H9 (cell line): ENCODE data around the gene AKAP12. TPM values are rescaled to one million over a fixed set of nuclear protein-coding genes. Genes with fewer than 3 reads are reported as not detected.

ENCODE experiments used
- DNase-seq: peaks from one replicate; pipeline ENCODE4 v3.0.0-alpha.2; 2017
- H2AFZ ChIP-seq: one replicate; pipeline ENCODE4 v1.6.1; 2013; ENCODE audit warnings: mild to moderate bottlenecking, low read length, control low read depth, moderate library complexity
- H2AK5ac ChIP-seq: 2 replicates; pipeline ENCODE4 v1.6.1; 2013; ENCODE audit warnings: low read length, control low read depth, mixed read lengths; ENCODE audit not compliant: insufficient read length
- H2BK120ac ChIP-seq: one replicate; pipeline ENCODE4 v1.6.1; 2013; ENCODE audit warnings: low read depth, mild to moderate bottlenecking, low read length, control low read depth, inconsistent platforms; ENCODE audit not compliant: poor library complexity, severe bottlenecking
- H2BK12ac ChIP-seq: 2 replicates; pipeline ENCODE4 v1.6.1; 2013; ENCODE audit warnings: low read length, control low read depth, mixed read lengths, low read depth; ENCODE audit not compliant: insufficient read length
- H2BK15ac ChIP-seq: 2 replicates; pipeline ENCODE4 v1.6.1; 2013; ENCODE audit warnings: low read depth, low read length, control low read depth
- H2BK20ac ChIP-seq: one replicate; pipeline ENCODE4 v1.6.1; 2013; ENCODE audit warnings: low read depth, mild to moderate bottlenecking, low read length, control low read depth, inconsistent platforms; ENCODE audit not compliant: poor library complexity, severe bottlenecking
- H2BK5ac ChIP-seq: 2 replicates; pipeline ENCODE4 v1.6.1; 2013; ENCODE audit warnings: low read length, control low read depth, mixed read lengths; ENCODE audit not compliant: insufficient read length
- H3K14ac ChIP-seq: 2 replicates; pipeline ENCODE4 v1.6.1; 2013; ENCODE audit warnings: low read length, control low read depth; ENCODE audit not compliant: insufficient read depth
- H3K18ac ChIP-seq: 2 replicates; pipeline ENCODE4 v1.6.1; 2013; ENCODE audit warnings: low read depth, mild to moderate bottlenecking, mixed read lengths, low read length, control low read depth; ENCODE audit not compliant: insufficient read length
- H3K23ac ChIP-seq: 2 replicates; pipeline ENCODE4 v1.6.1; 2013; ENCODE audit warnings: low read length, control low read depth, mixed read lengths, low read depth; ENCODE audit not compliant: insufficient read length
- H3K23me2 ChIP-seq: 2 replicates; pipeline ENCODE4 v1.6.1; 2013; ENCODE audit warnings: low read depth, mild to moderate bottlenecking, mixed read lengths, low read length, control low read depth; ENCODE audit not compliant: insufficient read length, poor library complexity, severe bottlenecking
- H3K27ac ChIP-seq: 2 replicates; pipeline ENCODE4 v1.5.1; 2013; ENCODE audit warnings: low read length, control low read depth, mixed read lengths, low read depth; ENCODE audit not compliant: insufficient read length
- H3K27me3 ChIP-seq: 2 replicates; pipeline ENCODE4 v1.6.1; 2013; ENCODE audit warnings: low read length, control low read depth, inconsistent platforms; ENCODE audit not compliant: insufficient read depth
- H3K4ac ChIP-seq: 2 replicates; pipeline ENCODE4 v1.6.1; 2013; ENCODE audit warnings: low read depth, mild to moderate bottlenecking, control low read depth, inconsistent platforms, low read length, moderate library complexity
- H3K4me1 ChIP-seq: 2 replicates; pipeline ENCODE4 v1.6.1; 2013; ENCODE audit warnings: low read length, control low read depth, inconsistent platforms; ENCODE audit not compliant: insufficient read depth
- H3K4me2 ChIP-seq: 2 replicates; pipeline ENCODE4 v1.6.1; 2013; ENCODE audit warnings: low read length, control low read depth, mixed read lengths; ENCODE audit not compliant: insufficient read length, insufficient read depth
- H3K56ac ChIP-seq: 2 replicates; pipeline ENCODE4 v1.6.1; 2013; ENCODE audit warnings: low read depth, mild to moderate bottlenecking, mixed read lengths, low read length, control low read depth; ENCODE audit not compliant: insufficient read length
- H3K79me1 ChIP-seq: 2 replicates; pipeline ENCODE4 v1.6.1; 2013; ENCODE audit warnings: low read depth, mild to moderate bottlenecking, moderate library complexity, low read length, control low read depth, inconsistent platforms; ENCODE audit not compliant: insufficient read depth, poor library complexity, severe bottlenecking
- H3K79me2 ChIP-seq: 2 replicates; pipeline ENCODE4 v1.6.1; 2013; ENCODE audit warnings: low read length, control low read depth, inconsistent platforms; ENCODE audit not compliant: insufficient read depth
- H3K9ac ChIP-seq: 2 replicates; pipeline ENCODE4 v1.6.1; 2013; ENCODE audit warnings: low read length, control low read depth, mixed read lengths; ENCODE audit not compliant: insufficient read length; ENCODE audit errors: extremely low read depth
- H3K9me3 ChIP-seq: one replicate; pipeline ENCODE4 v1.6.1; 2013; ENCODE audit warnings: low read depth, low read length, inconsistent platforms; ENCODE audit not compliant: control insufficient read depth
- H3T11ph ChIP-seq: one replicate; pipeline ENCODE4 v1.6.1; 2013; ENCODE audit warnings: mild to moderate bottlenecking, low read length, control low read depth, inconsistent platforms
- H4K20me1 ChIP-seq: one replicate; pipeline ENCODE4 v1.6.1; 2013; ENCODE audit not compliant: control insufficient read depth, insufficient read length, insufficient read depth
- H4K5ac ChIP-seq: 2 replicates; pipeline ENCODE4 v1.6.1; 2013; ENCODE audit warnings: low read depth, mild to moderate bottlenecking, mixed read lengths, low read length, control low read depth; ENCODE audit not compliant: insufficient read length
- H4K8ac ChIP-seq: replicated peaks from 2 replicates; pipeline ENCODE4 v1.6.1; 2013; ENCODE audit warnings: low read length, control low read depth, mixed read lengths, low read depth; ENCODE audit not compliant: insufficient read length
- H4K91ac ChIP-seq: 2 replicates; pipeline ENCODE4 v1.6.1; 2013; ENCODE audit warnings: low read depth, mild to moderate bottlenecking, moderate library complexity, mixed read lengths, low read length, control low read depth; ENCODE audit not compliant: insufficient read length
- H3K27ac Mint-ChIP-seq, 3 experiments: 2 replicates in 2 of 3; 3 replicates in 1 of 3; pipeline ENCODE4 v1.8.0; 2020 to 2021; ENCODE audit warnings: mixed read lengths in 3 of 3, mild to moderate bottlenecking in 1 of 3, moderate library complexity in 1 of 3
- H3K27me3 Mint-ChIP-seq: 2 replicates; pipeline ENCODE4 v1.8.0; 2021; ENCODE audit warnings: low read depth, mild to moderate bottlenecking, moderate library complexity, mixed read lengths
- H3K36me3 Mint-ChIP-seq, 3 experiments: 2 replicates in 2 of 3; 3 replicates in 1 of 3; pipeline ENCODE4 v1.8.0; 2020 to 2021; ENCODE audit warnings: low read depth in 3 of 3, mixed read lengths in 3 of 3; ENCODE audit not compliant: insufficient read depth in 1 of 3
- H3K4me1 Mint-ChIP-seq, 2 experiments: 2 replicates each; pipeline ENCODE4 v1.8.0; 2020; ENCODE audit warnings: mixed read lengths in 2 of 2
- H3K4me3 Mint-ChIP-seq, 2 experiments: 2 replicates in 1 of 2; 3 replicates in 1 of 2; pipeline ENCODE4 v1.8.0; 2020 to 2021; ENCODE audit warnings: mild to moderate bottlenecking in 2 of 2, mixed read lengths in 2 of 2, moderate library complexity in 1 of 2
- H3K9me3 Mint-ChIP-seq, 2 experiments: 2 replicates in 1 of 2; 3 replicates in 1 of 2; pipeline ENCODE4 v1.8.0; 2020; ENCODE audit warnings: mild to moderate bottlenecking in 2 of 2, mixed read lengths in 2 of 2, moderate library complexity in 1 of 2
- CTCF ChIP-seq: fragments of 200-600 bp; sonication (generic); conservative IDR thresholded peaks from 3 replicates; pipeline ENCODE4 v1.8.0; 2021; ENCODE audit warnings: antibody characterized with exemption, mild to moderate bottlenecking
- WGBS: extraction: QIAGEN DNeasy Blood & Tissue Kit; methylation state at CpG from one replicate; pipeline ENCODE4 v1.1.7; 2013; ENCODE audit warnings: missing lambda C conversion rate, low lambda C conversion rate, mixed read lengths; ENCODE audit not compliant: insufficient read length; ENCODE audit errors: extremely low coverage; 5-methylcytosine and 5-hydroxymethylcytosine counted together
- total RNA-seq: library from RNA; stranded (reverse); gene quantifications from 2 replicates; pipeline ENCODE4 v1.2.1, GENCODE V29; 2021

AKAP12 gene
- total RNA-seq, 1 experiment from 2014 or later = 52.3 TPM

DNA sequence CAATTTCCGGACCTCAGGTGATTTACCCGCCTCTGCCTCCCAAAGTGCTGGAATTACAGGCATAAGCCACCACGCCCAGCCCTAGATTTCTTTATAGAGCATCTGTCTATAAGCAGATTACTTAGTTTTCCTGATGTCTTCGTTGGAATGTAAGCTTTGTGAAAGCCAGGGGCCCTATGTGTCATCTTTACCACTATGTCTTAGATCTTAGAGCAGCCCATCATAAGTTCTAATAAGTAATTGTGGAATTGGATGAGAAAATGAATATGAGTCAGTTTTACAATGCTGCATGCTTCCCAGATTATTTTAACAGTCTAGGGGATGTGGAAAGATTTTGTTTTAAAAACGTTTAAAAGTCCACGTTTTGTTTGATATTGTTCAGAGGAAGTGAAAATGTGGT lies 160.7 kb downstream of the AKAP12 start:
- no peak overlapping the region for H3K4me3 Mint-ChIP-seq
- H3K4me2 ChIP-seq = no peak overlapping the region
- H3K27me3 ChIP-seq = no peaks in the 10 kb centered on the region

More for the DNA sequence above, 160.7 kb downstream of the AKAP12 start:
- Histone ChIP-seq H3K79me1 (peaks cover 8% of the 10 kb centered on the region), H4K8ac (no peak overlapping the region), H2BK20ac (no peak overlapping the region), H3K23ac (no peak overlapping the region), H4K5ac (no peak overlapping the region), H3K9ac (no peak overlapping the region), H3K79me2 (peaks cover 30% of the 10 kb centered on the region), H3K14ac (no peak overlapping the region), H2AFZ (no peak overlapping the region), H3K4me1 (no peaks in the 10 kb centered on the region), H2BK12ac (no peak overlapping the region), H3T11ph (no peak overlapping the region), H3K18ac (no peak overlapping the region), H3K56ac (no peak overlapping the region), H3K27ac (no peak overlapping the region), H2BK120ac (no peak overlapping the region), H2BK15ac (no peak overlapping the region), H4K20me1 (no peaks in the 10 kb centered on the region), H2AK5ac (no peak overlapping the region), H2BK5ac (no peak overlapping the region), H3K4ac (no peak overlapping the region), H3K9me3 (no peaks in the 10 kb centered on the region), H4K91ac (no peak overlapping the region), H3K23me2 (no peaks in the 10 kb centered on the region)
- H3K36me3 Mint-ChIP-seq = peaks cover 24 to 32% (median 27%) of the 10 kb centered on the region in 3 experiments
- no peak for TF ChIP-seq CTCF
- no peak for DNase-seq
- no peaks in the 10 kb centered on the region for H3K27me3 Mint-ChIP-seq
- no peaks in the 10 kb centered on the region for H3K9me3 Mint-ChIP-seq
- no CpG with 5 or more reads among the region's 6 CpGs for WGBS
- H3K27ac Mint-ChIP-seq = 0 out of 7 replicates have a peak overlapping the region, but pooled peaks of 1 of the 3 experiments have one; percentile 63
- peaks cover under 1 to 6% of the 10 kb centered on the region in 2 experiments; a peak in 1 of 4 replicates for H3K4me1 Mint-ChIP-seq
